LNCAP (cell line): ENCODE results near the gene MRPL36.

Experiments used
- TF ChIP-seq, protein P1 (sequence below): fragments of 450-650 bp; IDR thresholded peaks from 2 replicates; pipeline ENCODE4 v1.5.1; 2017; ENCODE audit warnings: mild to moderate bottlenecking

MRPL36 gene

GRCh38 chr5:1840741-1841521 lies 41.3 kb upstream of the MRPL36 start:
- TF ChIP-seq, protein P1, sequence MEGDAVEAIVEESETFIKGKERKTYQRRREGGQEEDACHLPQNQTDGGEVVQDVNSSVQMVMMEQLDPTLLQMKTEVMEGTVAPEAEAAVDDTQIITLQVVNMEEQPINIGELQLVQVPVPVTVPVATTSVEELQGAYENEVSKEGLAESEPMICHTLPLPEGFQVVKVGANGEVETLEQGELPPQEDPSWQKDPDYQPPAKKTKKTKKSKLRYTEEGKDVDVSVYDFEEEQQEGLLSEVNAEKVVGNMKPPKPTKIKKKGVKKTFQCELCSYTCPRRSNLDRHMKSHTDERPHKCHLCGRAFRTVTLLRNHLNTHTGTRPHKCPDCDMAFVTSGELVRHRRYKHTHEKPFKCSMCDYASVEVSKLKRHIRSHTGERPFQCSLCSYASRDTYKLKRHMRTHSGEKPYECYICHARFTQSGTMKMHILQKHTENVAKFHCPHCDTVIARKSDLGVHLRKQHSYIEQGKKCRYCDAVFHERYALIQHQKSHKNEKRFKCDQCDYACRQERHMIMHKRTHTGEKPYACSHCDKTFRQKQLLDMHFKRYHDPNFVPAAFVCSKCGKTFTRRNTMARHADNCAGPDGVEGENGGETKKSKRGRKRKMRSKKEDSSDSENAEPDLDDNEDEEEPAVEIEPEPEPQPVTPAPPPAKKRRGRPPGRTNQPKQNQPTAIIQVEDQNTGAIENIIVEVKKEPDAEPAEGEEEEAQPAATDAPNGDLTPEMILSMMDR: no peak

DNA sequence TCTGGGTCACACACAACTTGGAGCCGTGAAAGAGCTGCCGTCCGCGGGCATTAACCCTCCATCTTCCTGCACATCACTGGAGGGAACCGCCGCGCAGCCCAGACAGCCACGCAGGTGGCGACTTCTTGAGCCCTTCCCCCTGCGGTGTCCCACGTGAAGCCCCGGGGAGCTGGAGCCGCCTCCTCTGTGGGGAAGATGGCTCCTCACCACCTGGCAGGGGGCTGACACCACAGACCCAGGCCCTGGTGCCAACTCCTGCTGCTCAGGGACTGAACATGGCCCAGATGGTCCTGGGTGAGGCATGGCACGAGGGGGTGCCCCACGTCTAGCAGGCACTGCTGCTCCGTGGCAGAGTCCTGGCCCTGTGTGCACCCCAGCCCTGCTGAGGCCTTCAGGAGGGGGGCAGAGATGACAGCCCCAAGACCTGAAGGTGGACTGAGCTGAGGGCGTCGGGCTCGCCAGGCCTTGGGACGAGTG lies 40.5 kb upstream of the MRPL36 start:
- TF ChIP-seq, protein P1: no peak

DNA sequence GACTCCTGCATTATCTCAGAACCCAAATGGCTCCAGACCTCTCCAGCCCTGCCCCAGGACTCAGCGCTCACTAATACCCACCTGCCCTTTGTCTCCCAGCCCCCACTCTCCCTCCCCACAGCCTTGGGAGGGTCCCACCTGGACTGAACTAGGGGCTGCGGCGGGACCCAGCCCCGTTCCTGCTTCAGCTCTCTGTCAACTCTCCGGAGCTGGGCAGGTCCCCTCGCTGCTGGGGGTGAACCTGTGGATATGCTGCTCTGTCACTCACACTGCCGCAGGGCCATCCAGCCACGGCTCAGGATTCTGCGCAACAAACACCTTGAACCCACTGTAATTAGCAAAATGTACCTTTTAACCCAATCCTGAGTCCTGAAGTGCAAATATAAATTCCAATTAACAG lies 38.4 kb upstream of the MRPL36 start:
- TF ChIP-seq, protein P1: no peak

GRCh38 chr5:1836891-1837880 lies 37.5 kb upstream of the MRPL36 start:
- TF ChIP-seq, protein P1: no peak

DNA sequence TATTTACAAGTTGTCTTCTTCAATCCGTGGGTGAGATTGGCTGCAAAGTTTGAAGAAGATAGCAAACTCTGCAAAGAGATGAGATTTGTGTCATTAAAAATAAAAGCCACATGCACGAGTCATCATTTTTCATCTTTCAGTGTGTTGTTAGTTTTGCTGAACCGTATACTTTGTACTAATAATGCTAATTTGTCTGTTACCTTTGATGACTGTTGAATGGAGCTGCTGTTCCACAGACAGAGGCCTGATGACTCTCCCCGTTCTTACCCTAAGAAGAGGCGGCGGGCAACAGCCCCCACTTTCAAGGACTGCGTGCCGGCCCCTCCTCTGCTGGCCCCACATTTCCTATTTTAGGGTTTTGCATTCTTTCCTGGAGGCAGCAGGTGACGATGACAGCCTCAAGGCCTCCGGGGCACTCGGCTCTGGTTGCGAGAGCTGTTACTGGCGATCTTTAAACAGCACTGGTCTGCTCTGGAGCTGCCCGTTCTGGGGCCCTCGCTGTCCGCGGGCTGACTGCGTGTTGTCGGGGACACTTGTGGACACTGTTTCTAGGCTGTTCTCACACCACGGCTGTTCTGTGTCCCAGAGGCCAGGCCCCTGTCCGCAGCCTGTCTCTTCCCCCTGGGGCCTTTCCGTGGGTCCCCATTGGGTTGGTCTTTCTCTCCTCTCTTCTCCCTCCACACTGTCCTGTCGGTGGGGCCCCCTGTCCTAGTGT lies 36.7 kb upstream of the MRPL36 start:
- TF ChIP-seq, protein P1: no peak

- TF ChIP-seq, protein P1: no peak
Measured at GRCh38 chr5:1835431-1835830, 35.8 kb upstream of the MRPL36 start.

DNA sequence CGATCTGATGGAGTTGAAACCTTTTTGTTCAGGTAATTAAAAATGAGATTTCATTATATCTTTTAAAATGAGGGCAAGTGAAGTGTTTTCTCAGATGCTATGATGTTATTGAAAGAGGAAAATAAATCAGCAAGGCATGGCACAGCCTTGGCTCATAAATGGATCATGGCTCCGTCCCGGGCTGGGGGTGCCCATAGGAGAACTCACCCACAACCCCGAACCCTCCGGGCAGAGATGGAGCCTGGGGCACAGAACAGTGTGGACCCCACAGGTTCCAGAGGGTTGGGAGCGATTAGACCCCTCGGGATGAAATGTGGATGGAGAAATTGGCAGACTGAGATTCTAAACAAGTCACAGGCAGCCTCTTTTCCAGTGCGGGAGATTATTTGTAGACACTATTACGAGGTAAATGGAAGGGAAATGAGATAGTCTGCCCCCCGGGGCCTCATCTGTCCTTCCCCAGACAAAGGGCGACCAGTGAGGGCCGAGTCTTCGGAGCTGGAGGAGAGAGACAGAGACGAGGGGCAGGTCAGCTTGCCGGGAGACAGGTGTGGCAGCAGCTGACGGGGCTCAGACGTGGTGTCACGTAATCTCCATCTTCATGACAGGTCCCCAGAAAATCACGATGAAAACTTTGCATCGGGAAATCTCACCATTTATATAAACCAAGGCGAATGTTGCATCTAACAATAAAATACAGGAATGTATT lies 35.2 kb upstream of the MRPL36 start:
- TF ChIP-seq, protein P1: no peak
